GM12878 (cell line): ENCODE results near the gene LDHAL6B. TPM values are rescaled to one million over a fixed set of nuclear protein-coding genes. Genes with fewer than 3 reads are reported as not detected.

Experiments
- ATAC-seq: fragments of 200-7000 bp; cut with Tn5 transposase; 3 replicates; pipeline ENCODE4 v1.9.1; 2020; ENCODE audit warnings: mild to moderate bottlenecking, moderate library complexity
- BruUV-seq: library from RNA; stranded (reverse); fragments of 400-500 nt; replicated peaks from 2 replicates; lab custom pipeline; 2021; lab: Mats Ljungman, UMichigan
- CTCF ChIA-PET: fragments of 300-600 bp; sonication (Branson Sonifier 250); formaldehyde crosslinking; extraction: SDS; loops from one replicate; lab custom pipeline; 2021; ENCODE audit warnings: inconsistent platforms; lab: Yijun Ruan, JAX
- POLR2A ChIA-PET: fragments of 350-600 bp; formaldehyde crosslinking; extraction: SDS; loops from one replicate; lab custom pipeline; 2021; ENCODE audit warnings: inconsistent platforms; lab: Charles Lee
- RAD21 ChIA-PET: fragments of 300-600 bp; sonication (Branson Sonifier 250); formaldehyde crosslinking; loops from one replicate; lab custom pipeline; 2023; ENCODE audit warnings: antibody characterized with exemption; ENCODE audit not compliant: unreplicated experiment; lab: Charles Lee
- SMC1A ChIA-PET: fragments of 300-600 bp; sonication (Branson Sonifier 250); formaldehyde crosslinking; loops from one replicate; lab custom pipeline; 2023; ENCODE audit not compliant: unreplicated experiment, uncharacterized antibody; lab: Charles Lee
- DNase-seq: peaks from one replicate; pipeline ENCODE4 v3.0.0-alpha.2; 2011; ENCODE audit warnings: low read depth, low spot score
- FAIRE-seq: peaks from 3 replicates; lab custom pipeline; 2011; peaks lifted over from hg19 to GRCh38; lab: Jason Lieb, UNC
- H2AFZ ChIP-seq: 2 replicates; pipeline ENCODE4 v1.6.0; 2011; ENCODE audit warnings: low read depth, low read length, control low read depth; ENCODE audit not compliant: control insufficient read depth
- H3K27ac ChIP-seq: 2 replicates; pipeline ENCODE4 v1.5.1; 2011; ENCODE audit warnings: control low read depth; ENCODE audit not compliant: control insufficient read depth, insufficient read depth
- H3K27me3 ChIP-seq, 2 experiments: replicated peaks in 1 of 2; 2 replicates each; pipeline versions ENCODE4 v1.6.0 to v1.6.1; 2011; ENCODE audit warnings: low read length in 1 of 2; ENCODE audit not compliant: control insufficient read depth in 2 of 2, insufficient read depth in 2 of 2
- H3K36me3 ChIP-seq, 2 experiments: 2 replicates each; pipeline ENCODE4 v1.5.1; 2011; ENCODE audit warnings: low read length in 1 of 2; ENCODE audit not compliant: control insufficient read depth in 2 of 2, insufficient read depth in 2 of 2
- H3K4me1 ChIP-seq: 2 replicates; pipeline ENCODE4 v1.6.1; 2011; ENCODE audit warnings: mild to moderate bottlenecking, low read length, moderate library complexity, mixed read lengths; ENCODE audit not compliant: control insufficient read depth, insufficient read depth
- H3K4me2 ChIP-seq: 2 replicates; pipeline ENCODE4 v1.6.0; 2011; ENCODE audit warnings: control low read depth; ENCODE audit not compliant: control insufficient read depth, insufficient read depth
- H3K4me3 ChIP-seq: fragments of 200-600 bp; sonication (generic); 2 replicates; pipeline ENCODE4 v1.5.1; 2016
- H3K79me2 ChIP-seq: 2 replicates; pipeline ENCODE4 v1.6.0; 2011; ENCODE audit warnings: low read length; ENCODE audit not compliant: control insufficient read depth, insufficient read depth
- H3K9ac ChIP-seq: 2 replicates; pipeline ENCODE4 v1.8.0; 2011; ENCODE audit warnings: low read length, control low read depth, mixed read lengths; ENCODE audit not compliant: control insufficient read depth, insufficient read depth
- H3K9me3 ChIP-seq: replicated peaks from 3 replicates; pipeline ENCODE4 v1.5.1; 2011; ENCODE audit warnings: mild to moderate bottlenecking, low read length; ENCODE audit not compliant: control insufficient read depth, insufficient read depth
- H4K20me1 ChIP-seq: 2 replicates; pipeline ENCODE4 v1.6.0; 2011; ENCODE audit not compliant: control insufficient read depth, insufficient read depth
- ATF2 ChIP-seq: IDR thresholded peaks from 2 replicates; pipeline ENCODE4 v1.6.1; 2012; ENCODE audit warnings: low read length, inconsistent platforms
- BCL3 ChIP-seq: IDR thresholded peaks from 2 replicates; pipeline ENCODE4 v1.6.1; 2011; ENCODE audit warnings: borderline replicate concordance, low read depth, mild to moderate bottlenecking, moderate library complexity, low read length; ENCODE audit not compliant: insufficient read depth, poor library complexity, severe bottlenecking
- BRCA1 ChIP-seq: IDR thresholded peaks from 2 replicates; pipeline ENCODE4 v1.6.1; 2011; ENCODE audit warnings: low read depth, low read length, improper control_type of control experiment
- CBFB ChIP-seq: IDR thresholded peaks from 2 replicates; pipeline ENCODE4 v1.6.1; 2016; ENCODE audit warnings: antibody characterized with exemption, low read depth
- CEBPB ChIP-seq, 2 experiments: fragments of 150-350 bp in 1 of 2; IDR thresholded peaks; 2 replicates each; pipeline ENCODE4 v1.6.1; 2012 to 2014; ENCODE audit warnings: low read depth in 2 of 2, low read length in 2 of 2, borderline replicate concordance in 1 of 2, inconsistent platforms in 1 of 2
- FOXM1 ChIP-seq: IDR thresholded peaks from 2 replicates; pipeline ENCODE4 v1.6.1; 2012; ENCODE audit warnings: low read depth, mild to moderate bottlenecking, inconsistent platforms, low read length, moderate library complexity
- IKZF1 ChIP-seq: fragments of 450-650 bp; conservative IDR thresholded peaks from 2 replicates; pipeline ENCODE4 v1.6.1; 2017; ENCODE audit warnings: antibody characterized with exemption, mild to moderate bottlenecking
- IKZF2 ChIP-seq, 2 experiments: fragments of 450-650 bp; IDR thresholded peaks; 2 replicates each; pipeline ENCODE4 v1.6.1; 2017; ENCODE audit warnings: mild to moderate bottlenecking in 2 of 2, moderate library complexity in 2 of 2
- KDM1A ChIP-seq: fragments of 200-600 bp; sonication (generic); IDR thresholded peaks from 2 replicates; pipeline ENCODE4 v1.6.1; 2016; ENCODE audit warnings: borderline replicate concordance
- MTA3 ChIP-seq: IDR thresholded peaks from 2 replicates; pipeline ENCODE4 v1.6.1; 2012; ENCODE audit warnings: low read length, inconsistent platforms, borderline replicate concordance
- SUZ12 ChIP-seq: fragments of 200-600 bp; sonication (generic); IDR thresholded peaks from one replicate; pipeline ENCODE4 v1.6.1; 2018; ENCODE audit warnings: antibody characterized with exemption, mild to moderate bottlenecking; ENCODE audit not compliant: unreplicated experiment
- USF1 ChIP-seq: IDR thresholded peaks from 2 replicates; pipeline ENCODE4 v1.6.1; 2011; ENCODE audit warnings: borderline replicate concordance, low read depth, mild to moderate bottlenecking, moderate library complexity, mixed read lengths, low read length; ENCODE audit not compliant: insufficient read depth; ENCODE audit errors: extremely low read length
- ZBED1 ChIP-seq: IDR thresholded peaks from 2 replicates; pipeline ENCODE4 v1.6.1; 2016; ENCODE audit warnings: borderline replicate concordance
- ZBTB40 ChIP-seq: fragments of 450-650 bp; IDR thresholded peaks from 2 replicates; pipeline ENCODE4 v1.6.1; 2016; ENCODE audit warnings: mild to moderate bottlenecking, moderate library complexity, borderline replicate concordance
- ZZZ3 ChIP-seq: IDR thresholded peaks from 2 replicates; pipeline ENCODE4 v1.6.1; 2011; ENCODE audit warnings: low read depth; ENCODE audit not compliant: control insufficient read depth, insufficient read length
- WGBS: methylation state at CpG from one replicate; pipeline ENCODE4 v1.1.6; 2016; ENCODE audit warnings: low lambda C conversion rate; ENCODE audit not compliant: insufficient replicate concordance, insufficient coverage; ENCODE audit errors: missing lambda C conversion rate; 5-methylcytosine and 5-hydroxymethylcytosine counted together
- in situ Hi-C: fragments of 300-500 bp; cut with MboI; formaldehyde crosslinking; loops from 9 replicates; pipeline ENCODE4 v1.14.3; 2018; ENCODE audit warnings: mixed read lengths
- intact Hi-C: fragments of 100-400 bp; cut with micrococcal nuclease; formaldehyde crosslinking; loops from one replicate; pipeline ENCODE4 v1.14.2; 2022; ENCODE audit not compliant: unreplicated experiment
- polyA plus RNA-seq, 11 experiments: library from polyadenylated mRNA; depleted of rRNA in 4 of 11; unstranded in 6 of 11; stranded (reverse) in 5 of 11; fragments of >200 nt; fragmentation: Nextera tagmentation in 4 of 11; fragmentation: Illumina TruSeq in 1 of 11; extraction: Ambion mirVana in 4 of 11; extraction: Trizol in 1 of 11; gene quantifications; 1 replicate in 1 of 11; 2 replicates in 10 of 11; pipeline versions ENCODE4 v1.2.1 to v1.2.3, GENCODE V29; 2011 to 2016; ENCODE audit warnings: inconsistent platforms in 2 of 11, missing spikeins in 2 of 11, low read depth in 1 of 11
- total RNA-seq, 4 experiments: library from RNA; depleted of rRNA in 3 of 4; stranded (reverse); fragments of >200 nt in 3 of 4; fragmentation: Illumina TruSeq in 1 of 4; extraction: Trizol in 1 of 4; gene quantifications; 2 replicates each; pipeline versions ENCODE4 v1.2.1 to v1.2.3, GENCODE V29; 2013 to 2021

Gene LDHAL6B
- total and polyA plus RNA-seq, 10 of the 15 experiments (the other 5 are each of a cell fraction or from before 2014, with no cell fraction given) = 0.33 to 0.66 TPM; not detected in 8

- Histone ChIP-seq H3K4me1 (no peaks in the 10 kb centered on the region), H3K79me2 (no peaks in the 10 kb centered on the region), H3K4me2 (no peak overlapping the region), H2AFZ (no peak overlapping the region), H3K27ac (no peak overlapping the region), H3K9ac (no peak overlapping the region), H3K9me3 (no peaks in the 10 kb centered on the region), H4K20me1 (no peaks in the 10 kb centered on the region), H3K27me3 (no peaks in the 10 kb centered on the region), H3K36me3 (peaks cover 15 to 49% of the 10 kb centered on the region in 2 experiments), H3K4me3 (no peak overlapping the region)
- ChIA-PET SMC1A (interaction anchor here (0.6 to 1.1 kb wide), 2 partner anchors 8 to 194 kb away, joined by 3 read pairs; no protein-coding TSS in a partner anchor), CTCF (interaction anchor here (0.9 kb wide), 1 partner anchor 28 kb away, joined by 3 read pairs; no protein-coding TSS in a partner anchor), POLR2A (no interaction called here), RAD21 (interaction anchor here (0.5 to 0.6 kb wide), 2 partner anchors 170 to 180 kb away, joined by 3 read pairs; no protein-coding TSS in a partner anchor)
- in situ Hi-C loops (no loop called here), intact Hi-C loops (no loop called here)
- BruUV-seq = no TSS peak
- no peak for DNase-seq
- no peak for FAIRE-seq
- WGBS = 71% methylated on average over 2 of the region's 2 CpGs
- no peak for ATAC-seq
- TF ChIP-seq IKZF1 = no peak
- TF ChIP-seq FOXM1 = no peak
- no peak for TF ChIP-seq ATF2
- TF ChIP-seq CEBPB (IDR thresholded peaks at IDR 0.05; ENCODE audit: borderline replicate concordance in 1 of 2, low read depth in 2 of 2, low read length in 2 of 2) = no peak
- TF ChIP-seq ZBTB40 = no peak
- TF ChIP-seq BCL3 = no peak
- no peak for TF ChIP-seq SUZ12
- no peak for TF ChIP-seq BRCA1
- no peak for TF ChIP-seq IKZF2 (IDR thresholded peaks at IDR 0.05)
- no peak for TF ChIP-seq USF1
- TF ChIP-seq ZZZ3 = no peak
- no peak for TF ChIP-seq CBFB
- no peak for TF ChIP-seq MTA3
- no peak for TF ChIP-seq KDM1A
- no peak for TF ChIP-seq ZBED1
These were observed 9.2 kb upstream of the LDHAL6B start for GRCh38 chr15:59197454-59197853.
